GM12874 (cell line): ENCODE measurements around the gene RPS6KC1.

ENCODE experiments used
- CTCF ChIP-seq: IDR thresholded peaks from 2 replicates; pipeline ENCODE4 v1.5.1; 2011; ENCODE audit warnings: low read depth, mild to moderate bottlenecking, control low read depth, low read length, moderate library complexity; ENCODE audit not compliant: insufficient read depth

RPS6KC1 gene

DNA sequence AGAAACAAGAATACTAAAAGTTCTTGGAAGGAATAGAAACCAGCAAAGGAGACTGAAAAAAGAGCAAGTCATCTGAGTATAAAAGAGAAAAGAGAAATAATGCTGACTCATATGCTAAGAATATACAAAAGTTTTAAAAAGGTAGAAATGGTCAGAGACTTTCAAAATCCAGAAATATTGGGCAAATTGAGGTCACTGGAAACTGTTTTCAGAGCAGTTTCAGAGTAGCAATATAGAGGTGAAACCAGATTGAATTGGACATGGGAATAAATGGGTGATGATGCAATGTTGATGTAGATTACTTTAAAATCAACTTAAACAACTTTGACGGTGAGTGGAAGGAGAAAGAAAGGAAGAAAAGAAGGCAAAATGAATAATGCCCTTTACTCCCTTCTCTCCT is 1.8 kb upstream of the RPS6KC1 start:
- TF ChIP-seq CTCF: no peak

- TF ChIP-seq CTCF: no peak
Measured at GRCh38 chr1:213050745-213051126, 305 bp upstream of the RPS6KC1 start.

GRCh38 chr1:213051881-213052202 is 801 bp downstream of the RPS6KC1 start:
- no peak for TF ChIP-seq CTCF

DNA sequence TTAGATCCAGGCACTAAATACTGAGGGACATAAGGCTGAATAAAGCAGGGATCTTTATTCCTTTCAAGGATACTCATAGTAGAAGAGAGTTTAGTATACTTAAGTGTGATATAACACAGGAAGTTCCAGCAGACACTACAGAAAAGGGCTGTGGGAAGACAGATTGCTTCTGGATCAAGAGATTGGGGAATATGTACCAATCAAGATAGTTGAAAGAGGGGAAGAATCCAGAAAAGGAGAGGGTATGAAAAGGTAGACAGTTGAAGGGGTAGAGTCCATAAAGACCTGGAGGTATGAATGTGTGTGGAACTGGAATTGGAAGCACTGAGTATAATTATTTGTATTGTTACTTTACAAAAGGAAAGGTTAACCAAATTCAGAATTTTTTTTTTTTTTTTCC is 2.4 kb downstream of the RPS6KC1 start:
- TF ChIP-seq CTCF: no peak

GRCh38 chr1:213054142-213054541 is 3.1 kb downstream of the RPS6KC1 start:
- no peak for TF ChIP-seq CTCF

DNA sequence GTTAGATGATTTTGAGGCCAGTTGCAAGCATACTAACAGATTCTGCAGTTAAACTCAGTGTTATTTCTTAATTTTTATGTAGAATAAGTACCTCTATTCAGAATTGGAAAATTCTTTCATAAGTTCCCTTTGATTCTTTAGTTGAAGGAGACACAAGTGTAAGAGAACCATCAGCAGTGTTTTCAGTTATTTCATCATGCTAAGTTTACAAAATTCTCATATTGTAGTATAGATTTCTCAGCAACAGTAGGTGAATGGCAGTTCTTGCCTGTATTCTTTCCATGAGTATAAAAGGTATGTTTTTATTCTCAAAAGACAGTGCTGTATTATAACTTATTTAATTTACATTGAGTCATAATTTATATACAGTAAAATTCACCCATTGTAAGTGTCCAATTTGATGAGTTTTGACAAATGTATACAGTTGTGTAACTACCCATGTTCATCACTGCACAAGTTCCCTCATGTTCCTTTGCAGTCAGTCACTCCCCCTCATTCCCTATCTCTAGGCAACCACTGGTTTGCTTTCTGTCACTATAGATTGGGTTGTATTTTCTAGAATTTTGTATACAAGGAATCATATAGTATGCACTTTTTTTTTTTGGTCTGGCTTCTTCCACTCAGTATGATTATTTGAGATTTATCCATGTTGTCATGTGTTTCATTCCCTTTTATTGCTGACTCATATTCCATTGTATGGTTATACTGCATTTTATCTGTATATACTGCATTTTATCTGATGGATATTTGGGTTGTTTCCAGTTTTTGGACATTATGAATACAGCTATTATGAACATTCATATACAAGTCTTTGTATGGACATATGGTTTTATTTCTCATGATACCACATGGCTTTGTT is 3.9 kb downstream of the RPS6KC1 start:
- no peak for TF ChIP-seq CTCF

DNA sequence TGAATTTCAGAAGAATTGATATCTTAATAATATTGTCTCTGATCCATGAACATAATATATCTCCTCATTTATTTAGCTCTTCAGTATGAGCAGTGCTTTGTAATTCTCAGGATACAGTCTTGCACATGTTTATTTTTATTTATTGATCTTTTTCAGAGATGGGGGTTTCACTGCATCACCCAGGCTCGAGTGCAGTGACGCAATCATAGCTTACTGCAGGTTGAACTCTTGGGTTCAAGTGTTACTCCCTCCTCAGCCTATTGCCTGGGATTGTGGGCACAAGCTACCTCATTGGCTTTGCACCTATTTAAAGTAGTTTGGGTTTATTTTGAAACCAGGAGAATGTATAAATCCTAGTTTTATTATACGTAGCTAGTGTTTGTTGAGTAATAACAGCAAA is 4.7 kb downstream of the RPS6KC1 start:
- TF ChIP-seq CTCF: no peak
